ENCODE results near the gene C12orf57. TPM values are rescaled to one million over a fixed set of nuclear protein-coding genes. Genes with fewer than 3 reads are reported as not detected.

C12orf57 gene
- total and polyA plus RNA-seq, 5 donors from 2014 or later, result 186 to 410 (median 329) TPM

DNA sequence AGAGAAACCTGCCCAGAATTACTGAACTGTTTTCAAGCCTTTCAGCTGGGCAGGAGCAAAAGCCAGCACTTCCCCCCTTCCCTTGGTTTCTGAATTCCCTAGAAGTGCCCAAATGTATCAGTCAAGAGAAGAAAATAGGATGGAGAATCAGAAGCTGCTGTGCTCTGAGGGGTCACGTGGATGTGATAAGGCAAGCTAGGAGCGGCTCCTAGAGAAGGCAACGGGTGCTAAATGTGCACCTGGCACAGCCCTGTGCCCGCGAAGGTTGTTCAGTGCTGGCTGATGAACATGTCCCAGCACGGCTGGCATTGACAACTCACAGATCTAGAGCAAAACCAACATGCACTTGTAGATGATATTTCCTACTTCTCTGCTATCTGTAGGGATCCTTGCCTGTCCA, 35.2 kb downstream of the C12orf57 start:
- Mint-ChIP-seq H3K4me3 (no peak overlapping the region), H3K36me3 (peaks cover 32% of the 10 kb centered on the region), H3K27ac (peak overlapping the region in 1 of 3 donors; percentile 9), H3K27me3 (no peaks in the 10 kb centered on the region), H3K9me3 (no peaks in the 10 kb centered on the region), H3K4me1 (peaks cover 0 to 5% (median under 1%) of the 10 kb centered on the region in 4 donors)
- no peaks in the 10 kb centered on the region for H3K27me3 ChIP-seq (ENCODE audit: control insufficient read depth, insufficient read depth, low read length)
- peaks cover 81% of the 10 kb centered on the region for H3K36me3 ChIP-seq (ENCODE audit: control insufficient read depth, insufficient read depth, low read length)
- no peak overlapping the region for H3K27ac ChIP-seq (ENCODE audit: insufficient read depth, low read length, poor library complexity, severe bottlenecking)
- H3K4me1 ChIP-seq (ENCODE audit: control insufficient read depth, insufficient read depth, low read length, poor library complexity, severe bottlenecking), result no peaks in the 10 kb centered on the region
- no peaks in the 10 kb centered on the region for H3K9me3 ChIP-seq (ENCODE audit: control insufficient read depth in 2 of 2, low read length in 2 of 2)
- H3K4me3 ChIP-seq (ENCODE audit: low read depth, low read length), result no peak overlapping the region
- no peak for ATAC-seq (ENCODE audit: low read depth in 2 of 2)
- DNase-seq, result no peak

DNA sequence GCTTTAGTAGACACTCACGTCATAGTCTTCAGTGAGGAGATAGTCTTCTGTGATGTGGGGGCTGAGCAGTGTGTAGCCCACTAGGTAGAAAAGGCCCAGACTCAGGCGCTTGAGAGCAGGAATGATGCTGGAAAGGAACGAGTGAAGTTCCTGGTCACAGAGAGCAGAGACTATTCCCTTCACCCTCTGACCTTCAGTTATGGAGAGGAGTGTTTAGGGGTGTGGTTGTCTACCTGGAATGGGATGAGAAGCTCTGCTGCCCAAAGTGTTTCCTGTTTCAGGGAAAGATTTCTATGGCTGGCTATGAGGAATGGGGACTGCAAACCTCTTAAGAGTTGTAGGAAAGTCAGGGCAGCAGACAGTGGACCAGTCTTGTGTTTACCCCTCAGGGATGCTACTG, 35.6 kb downstream of the C12orf57 start:
- no peak overlapping the region for H3K4me3 Mint-ChIP-seq
- Histone ChIP-seq H3K27ac (ENCODE audit: insufficient read depth, low read length, poor library complexity, severe bottlenecking) (no peak overlapping the region), H3K4me3 (ENCODE audit: low read depth, low read length) (no peak overlapping the region), H3K36me3 (ENCODE audit: control insufficient read depth, insufficient read depth, low read length) (peaks cover 77% of the 10 kb centered on the region), H3K9me3 (ENCODE audit: control insufficient read depth in 2 of 2, low read length in 2 of 2) (no peaks in the 10 kb centered on the region), H3K4me1 (ENCODE audit: control insufficient read depth, insufficient read depth, low read length, poor library complexity, severe bottlenecking) (no peaks in the 10 kb centered on the region), H3K27me3 (ENCODE audit: control insufficient read depth, insufficient read depth, low read length) (no peaks in the 10 kb centered on the region)
- DNase-seq, result no peak
- H3K27ac Mint-ChIP-seq, result peak overlapping the region in 1 of 3 donors; percentile 20
- peaks cover 32% of the 10 kb centered on the region for H3K36me3 Mint-ChIP-seq
- H3K4me1 Mint-ChIP-seq, result peaks cover 0 to 3% (median 0%) of the 10 kb centered on the region in 4 donors
- no peaks in the 10 kb centered on the region for H3K9me3 Mint-ChIP-seq
- ATAC-seq (ENCODE audit: low read depth in 2 of 2), result no peak
- no peaks in the 10 kb centered on the region for H3K27me3 Mint-ChIP-seq

DNA sequence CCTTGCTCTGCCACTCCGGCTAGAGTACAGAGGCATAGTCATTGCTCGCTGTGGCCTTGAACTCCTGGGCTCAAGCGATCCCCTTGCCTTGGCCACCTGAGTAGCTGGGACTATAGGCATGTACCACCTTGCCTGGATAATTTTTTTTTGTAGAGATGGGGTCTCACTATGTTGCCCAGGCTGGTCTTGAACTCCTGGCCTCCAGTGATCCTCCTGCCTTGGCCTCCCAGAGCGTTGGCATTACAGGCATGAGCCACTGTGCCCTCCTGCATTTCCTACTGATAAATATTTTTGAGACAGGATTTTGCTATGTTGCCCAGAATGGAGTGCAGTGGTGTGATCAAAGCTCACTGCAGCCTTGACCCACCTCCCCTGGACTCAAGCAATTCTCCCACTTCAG, 36.3 kb downstream of the C12orf57 start:
- Histone ChIP-seq H3K36me3 (ENCODE audit: control insufficient read depth, insufficient read depth, low read length) (peaks cover 71% of the 10 kb centered on the region), H3K27ac (ENCODE audit: insufficient read depth, low read length, poor library complexity, severe bottlenecking) (no peak overlapping the region), H3K9me3 (ENCODE audit: control insufficient read depth in 2 of 2, low read length in 2 of 2) (no peaks in the 10 kb centered on the region), H3K4me3 (ENCODE audit: low read depth, low read length) (no peak overlapping the region), H3K4me1 (ENCODE audit: control insufficient read depth, insufficient read depth, low read length, poor library complexity, severe bottlenecking) (no peaks in the 10 kb centered on the region), H3K27me3 (ENCODE audit: control insufficient read depth, insufficient read depth, low read length) (no peaks in the 10 kb centered on the region)
- DNase-seq (no peak), ATAC-seq (ENCODE audit: low read depth in 2 of 2) (no peak)
- Mint-ChIP-seq H3K27ac (peak overlapping the region in 1 of 3 donors; percentile 23), H3K27me3 (no peaks in the 10 kb centered on the region), H3K4me3 (no peak overlapping the region), H3K4me1 (peaks cover 0 to 3% (median 0%) of the 10 kb centered on the region in 4 donors), H3K9me3 (no peaks in the 10 kb centered on the region), H3K36me3 (peaks cover 32% of the 10 kb centered on the region)

DNA sequence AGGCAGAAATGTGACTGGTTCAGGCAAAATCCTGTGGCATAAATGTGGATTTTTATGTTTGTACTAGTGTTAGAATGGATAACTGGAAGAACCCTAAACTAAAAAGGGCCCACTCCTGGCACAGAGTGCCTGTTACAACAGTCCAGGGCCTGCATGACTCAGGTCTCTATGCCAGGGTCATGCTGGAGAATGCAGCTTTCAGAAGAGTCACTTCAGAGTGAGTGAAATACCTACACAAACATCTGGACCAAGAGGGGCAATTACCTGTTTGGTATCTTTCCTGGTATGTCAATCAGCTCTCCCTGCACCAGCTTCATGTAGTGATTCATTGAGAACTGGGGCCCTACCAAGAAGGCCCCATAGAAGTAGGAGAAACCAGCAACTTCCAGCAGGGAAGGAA, 36.9 kb downstream of the C12orf57 start:
- H3K27ac ChIP-seq (ENCODE audit: insufficient read depth, low read length, poor library complexity, severe bottlenecking), result no peak overlapping the region
- Mint-ChIP-seq H3K27me3 (no peaks in the 10 kb centered on the region), H3K36me3 (peaks cover 31% of the 10 kb centered on the region), H3K4me3 (no peak overlapping the region), H3K27ac (peak overlapping the region in 1 of 3 donors; percentile 23), H3K9me3 (no peaks in the 10 kb centered on the region), H3K4me1 (peaks cover 0 to 3% (median 0%) of the 10 kb centered on the region in 4 donors)
- H3K27me3 ChIP-seq (ENCODE audit: control insufficient read depth, insufficient read depth, low read length), result no peaks in the 10 kb centered on the region
- H3K4me1 ChIP-seq (ENCODE audit: control insufficient read depth, insufficient read depth, low read length, poor library complexity, severe bottlenecking), result no peaks in the 10 kb centered on the region
- H3K9me3 ChIP-seq (ENCODE audit: control insufficient read depth in 2 of 2, low read length in 2 of 2), result no peaks in the 10 kb centered on the region
- no peak for ATAC-seq (ENCODE audit: low read depth in 2 of 2)
- DNase-seq, result no peak
- peaks cover 64% of the 10 kb centered on the region for H3K36me3 ChIP-seq (ENCODE audit: control insufficient read depth, insufficient read depth, low read length)
- H3K4me3 ChIP-seq (ENCODE audit: low read depth, low read length), result no peak overlapping the region

DNA sequence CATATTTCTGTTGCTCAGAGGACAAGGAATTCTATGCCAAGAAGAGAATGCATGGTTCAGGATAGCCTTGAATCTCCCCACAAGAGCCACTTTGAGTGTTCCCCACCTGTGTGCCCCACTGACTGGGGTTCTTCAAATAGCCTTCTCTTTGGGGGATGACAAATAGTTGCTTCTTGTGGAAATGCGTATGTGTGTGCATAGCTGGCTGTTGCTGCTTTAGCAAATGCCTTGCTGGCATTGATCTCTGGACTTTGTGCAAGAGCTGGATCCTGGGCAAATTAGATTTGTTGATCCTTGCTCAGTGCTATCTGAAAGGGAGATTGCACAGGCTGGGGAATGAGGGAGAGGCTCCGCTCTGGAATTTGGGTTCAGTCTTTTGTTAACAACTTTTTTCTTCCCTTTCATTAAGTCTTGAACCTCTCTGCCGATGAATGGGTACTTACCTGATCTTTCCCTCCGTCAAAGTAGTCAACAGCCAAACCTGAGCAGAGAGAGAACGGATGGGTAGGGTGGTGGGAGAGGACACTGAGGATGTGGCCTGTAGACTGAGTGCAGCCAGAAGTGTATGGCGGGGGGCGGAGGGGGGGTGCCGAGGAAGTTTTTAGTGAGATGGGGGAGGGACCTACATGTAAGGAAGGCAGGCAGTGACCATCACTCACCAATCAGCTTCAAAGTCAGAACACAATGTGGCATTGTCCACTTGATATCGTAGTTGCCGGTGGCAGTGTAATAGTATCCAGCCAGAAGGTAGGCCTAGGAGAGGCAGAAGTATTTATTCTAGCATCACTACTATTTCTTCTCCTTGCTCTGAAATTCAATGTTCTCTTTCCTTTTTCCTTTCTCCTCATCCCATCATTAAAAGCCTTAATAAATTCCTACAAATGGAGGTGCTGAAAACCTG, 37.6 kb downstream of the C12orf57 start:
- Histone ChIP-seq H3K9me3 (ENCODE audit: control insufficient read depth in 2 of 2, low read length in 2 of 2) (no peaks in the 10 kb centered on the region), H3K4me1 (ENCODE audit: control insufficient read depth, insufficient read depth, low read length, poor library complexity, severe bottlenecking) (no peaks in the 10 kb centered on the region), H3K4me3 (ENCODE audit: low read depth, low read length) (no peak overlapping the region), H3K27ac (ENCODE audit: insufficient read depth, low read length, poor library complexity, severe bottlenecking) (no peak overlapping the region), H3K27me3 (ENCODE audit: control insufficient read depth, insufficient read depth, low read length) (no peaks in the 10 kb centered on the region), H3K36me3 (ENCODE audit: control insufficient read depth, insufficient read depth, low read length) (peaks cover 62% of the 10 kb centered on the region)
- Mint-ChIP-seq H3K4me1 (peaks cover 0 to 3% (median 0%) of the 10 kb centered on the region in 4 donors), H3K36me3 (peaks cover 27% of the 10 kb centered on the region), H3K4me3 (no peak overlapping the region), H3K27ac (peak overlapping the region in 2 of 3 donors; percentile 23 to 77), H3K9me3 (no peaks in the 10 kb centered on the region), H3K27me3 (no peaks in the 10 kb centered on the region)
- ATAC-seq (ENCODE audit: low read depth in 2 of 2), result no peak
- DNase-seq, result no peak

DNA sequence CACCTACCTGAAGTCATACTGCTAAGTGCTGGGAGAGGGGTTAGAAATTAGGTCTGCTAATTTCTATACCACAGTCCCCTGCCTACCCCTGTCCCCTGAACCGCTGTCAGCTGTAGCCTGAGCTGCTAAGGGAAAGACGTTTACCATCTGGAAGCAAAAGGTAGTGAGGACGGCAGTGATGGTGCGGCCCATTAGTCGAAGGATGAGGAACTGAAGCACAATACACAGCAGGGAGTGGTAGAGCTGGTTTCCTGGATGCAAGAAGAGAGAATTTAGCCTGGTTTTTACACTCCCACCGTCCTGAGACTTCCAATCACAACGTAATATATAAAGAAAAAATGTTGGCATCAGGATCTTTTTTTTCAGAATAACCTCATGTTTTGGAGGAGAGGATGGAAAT, 38.7 kb downstream of the C12orf57 start:
- DNase-seq (no peak), ATAC-seq (ENCODE audit: low read depth in 2 of 2) (no peak)
- H3K27me3 Mint-ChIP-seq, result no peaks in the 10 kb centered on the region
- no peaks in the 10 kb centered on the region for H3K9me3 Mint-ChIP-seq
- H3K4me3 Mint-ChIP-seq, result no peak overlapping the region
- Histone ChIP-seq H3K4me1 (ENCODE audit: control insufficient read depth, insufficient read depth, low read length, poor library complexity, severe bottlenecking) (no peaks in the 10 kb centered on the region), H3K27ac (ENCODE audit: insufficient read depth, low read length, poor library complexity, severe bottlenecking) (no peak overlapping the region), H3K4me3 (ENCODE audit: low read depth, low read length) (no peak overlapping the region), H3K27me3 (ENCODE audit: control insufficient read depth, insufficient read depth, low read length) (no peaks in the 10 kb centered on the region), H3K9me3 (ENCODE audit: control insufficient read depth in 2 of 2, low read length in 2 of 2) (no peaks in the 10 kb centered on the region), H3K36me3 (ENCODE audit: control insufficient read depth, insufficient read depth, low read length) (peaks cover 55% of the 10 kb centered on the region)
- peaks cover 0 to 3% (median 0%) of the 10 kb centered on the region in 4 donors for H3K4me1 Mint-ChIP-seq
- H3K36me3 Mint-ChIP-seq, result peaks cover 24% of the 10 kb centered on the region
- peak overlapping the region in 1 of 3 donors; percentile 51 for H3K27ac Mint-ChIP-seq

DNA sequence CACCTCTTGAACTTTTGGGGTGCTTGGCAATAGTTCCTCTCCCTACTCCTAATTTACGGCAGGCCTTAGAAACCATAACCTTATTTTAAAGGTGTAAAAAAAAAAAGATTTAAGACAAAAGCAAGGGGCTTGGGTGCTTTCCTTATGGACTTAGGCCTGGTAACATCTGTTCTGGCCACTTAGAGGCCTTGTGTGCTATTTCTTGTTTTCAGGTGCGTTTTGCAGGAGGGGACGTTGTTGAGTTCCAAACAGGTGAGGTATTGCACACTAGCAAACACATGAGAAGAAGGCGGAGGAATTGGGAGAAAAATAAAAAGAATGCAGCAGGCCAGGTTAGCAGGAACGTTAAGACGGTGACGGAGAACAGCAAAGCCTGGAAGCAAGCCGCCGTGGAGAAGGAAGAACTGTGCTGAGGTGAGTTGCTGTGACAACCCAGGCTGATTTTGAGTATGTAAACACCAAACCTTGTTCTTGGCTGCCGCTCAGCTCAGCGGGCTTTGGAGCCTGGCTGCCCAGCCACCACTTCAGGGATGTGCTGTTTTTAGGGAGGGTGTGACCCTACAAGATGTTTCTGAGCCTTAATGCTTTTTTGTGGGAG, 44.2 kb downstream of the C12orf57 start:
- Histone ChIP-seq H3K4me3 (ENCODE audit: low read depth, low read length) (no peak overlapping the region), H3K4me1 (ENCODE audit: control insufficient read depth, insufficient read depth, low read length, poor library complexity, severe bottlenecking) (no peaks in the 10 kb centered on the region), H3K27me3 (ENCODE audit: control insufficient read depth, insufficient read depth, low read length) (no peaks in the 10 kb centered on the region), H3K27ac (ENCODE audit: insufficient read depth, low read length, poor library complexity, severe bottlenecking) (no peak overlapping the region), H3K9me3 (ENCODE audit: control insufficient read depth in 2 of 2, low read length in 2 of 2) (no peaks in the 10 kb centered on the region), H3K36me3 (ENCODE audit: control insufficient read depth, insufficient read depth, low read length) (peaks cover 20% of the 10 kb centered on the region)
- H3K27me3 Mint-ChIP-seq, result no peaks in the 10 kb centered on the region
- H3K4me1 Mint-ChIP-seq, result peaks cover 0 to 6% (median 2%) of the 10 kb centered on the region in 4 donors
- DNase-seq, result no peak
- H3K4me3 Mint-ChIP-seq, result no peak overlapping the region
- peaks cover 15% of the 10 kb centered on the region for H3K36me3 Mint-ChIP-seq
- ATAC-seq (ENCODE audit: low read depth in 2 of 2), result no peak
- no peaks in the 10 kb centered on the region for H3K9me3 Mint-ChIP-seq
- H3K27ac Mint-ChIP-seq, result no peak overlapping the region
